NCI-H2196 (cell line): ENCODE data around the gene ELOB.

Experiments used
- DNase-seq: peaks from one replicate; lab custom pipeline; 2025; ENCODE audit not compliant: unreplicated experiment; lab: John Stamatoyannopoulos, UW

Gene ELOB

DNA sequence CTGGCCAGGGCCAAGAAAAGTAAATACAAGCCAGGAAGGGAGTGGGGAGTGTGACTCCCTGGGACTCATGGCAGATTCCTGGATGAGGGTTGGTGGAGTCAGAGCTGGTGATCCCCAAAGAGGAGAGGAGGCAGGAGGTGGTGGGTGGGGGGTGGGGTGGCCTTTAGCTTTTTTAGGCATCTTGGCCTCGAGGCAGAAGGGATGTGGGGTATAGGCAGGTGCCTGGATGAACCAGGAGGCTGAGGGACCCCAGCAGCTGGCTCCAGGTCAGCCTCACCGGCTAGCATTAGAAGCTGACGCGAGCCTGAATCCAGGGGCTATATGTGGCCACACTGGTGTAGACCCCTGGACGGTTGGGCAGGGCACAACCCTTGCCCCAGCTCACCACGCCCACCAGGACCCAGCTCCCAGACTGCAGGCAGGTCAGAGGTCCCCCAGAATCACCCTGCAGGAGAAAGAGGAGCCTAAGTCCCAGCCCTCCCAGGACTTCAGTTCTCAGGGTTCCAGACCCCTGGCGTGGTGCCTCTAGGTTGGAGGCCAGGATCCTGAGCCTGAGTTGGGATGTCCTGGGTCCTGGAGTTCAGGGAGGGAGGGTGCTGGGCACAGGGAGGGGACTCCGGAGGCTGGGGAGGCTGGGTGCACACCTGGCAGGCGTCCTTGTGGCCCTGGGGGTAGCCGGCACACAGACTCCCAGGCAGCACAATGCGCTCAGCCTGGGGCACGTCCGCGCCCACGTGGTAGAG, 7.4 kb upstream of the ELOB start:
- DNase-seq: no peak

DNA sequence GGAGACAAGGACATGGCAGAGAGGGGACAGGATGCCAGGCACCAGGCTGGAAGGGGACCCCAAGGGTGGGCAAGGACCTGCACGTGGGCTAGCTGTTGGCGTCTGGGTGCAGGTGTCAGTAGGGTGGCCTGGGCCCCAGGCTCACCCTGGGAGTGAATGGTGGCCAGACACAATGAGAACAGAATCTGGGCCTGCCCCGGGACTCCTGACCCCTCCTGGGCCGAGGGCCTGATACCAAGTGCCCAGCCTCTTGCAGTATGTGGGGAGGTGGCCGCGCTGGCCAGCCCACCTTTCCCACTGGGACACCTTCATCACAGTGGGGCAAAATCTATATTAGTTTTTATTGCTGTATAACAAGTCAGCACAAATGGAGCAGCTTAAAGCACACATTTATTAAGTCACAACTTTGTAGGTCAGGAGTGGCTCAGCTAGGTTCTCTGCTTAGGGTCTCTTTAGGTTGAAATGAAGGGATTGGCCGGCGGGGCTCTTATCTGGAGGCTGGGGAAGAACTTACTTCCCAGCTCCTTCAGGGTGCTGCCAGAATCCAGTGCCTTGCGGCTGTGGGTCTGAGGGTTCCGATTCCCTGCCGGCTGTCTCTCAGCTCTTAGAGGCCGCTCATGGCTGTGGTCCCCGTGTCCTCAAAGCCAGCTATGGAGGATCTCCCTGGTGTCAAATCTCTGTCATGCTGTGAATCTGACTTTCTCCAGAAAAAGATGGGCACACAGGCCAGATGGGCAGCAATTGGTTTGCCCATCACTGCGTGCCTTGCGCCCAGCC, 6.7 kb upstream of the ELOB start:
- no peak for DNase-seq

DNA sequence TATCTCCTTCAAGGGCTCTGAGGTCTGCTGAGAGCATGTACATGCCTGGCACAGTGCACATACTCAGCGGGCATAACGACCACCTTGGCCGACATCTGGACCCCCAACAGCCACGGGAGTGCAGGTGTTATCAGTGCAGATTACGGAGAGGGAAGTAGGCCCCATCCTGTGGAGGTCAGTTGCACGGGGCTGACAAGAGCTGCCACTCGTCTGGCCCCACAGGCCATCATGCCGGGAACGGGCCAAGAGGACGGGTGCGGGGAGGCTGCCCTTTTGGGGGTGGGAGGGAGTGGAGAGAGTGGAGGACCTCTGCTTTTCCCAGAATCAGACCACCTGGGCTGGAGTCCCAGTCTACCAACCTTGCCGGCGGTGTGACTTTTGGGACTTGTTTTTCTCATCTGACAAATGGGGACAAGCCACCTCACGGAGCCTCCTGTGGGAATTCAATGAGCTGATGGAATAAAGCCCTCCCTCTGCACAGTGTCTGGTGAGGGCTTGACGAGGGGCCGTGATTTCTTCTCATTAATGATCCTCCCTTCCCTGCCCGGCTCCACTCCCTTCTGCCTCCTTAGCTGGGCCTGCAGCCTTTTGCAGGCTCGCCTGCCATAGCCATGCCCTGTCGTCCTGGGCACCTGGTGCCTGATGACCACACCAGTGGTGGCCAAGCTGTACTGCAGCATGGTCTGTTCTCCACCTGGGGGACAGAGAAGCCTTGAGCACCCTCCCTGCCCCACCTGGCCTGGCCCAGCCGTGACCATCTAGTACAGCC, 5.7 kb upstream of the ELOB start:
- no peak for DNase-seq

DNA sequence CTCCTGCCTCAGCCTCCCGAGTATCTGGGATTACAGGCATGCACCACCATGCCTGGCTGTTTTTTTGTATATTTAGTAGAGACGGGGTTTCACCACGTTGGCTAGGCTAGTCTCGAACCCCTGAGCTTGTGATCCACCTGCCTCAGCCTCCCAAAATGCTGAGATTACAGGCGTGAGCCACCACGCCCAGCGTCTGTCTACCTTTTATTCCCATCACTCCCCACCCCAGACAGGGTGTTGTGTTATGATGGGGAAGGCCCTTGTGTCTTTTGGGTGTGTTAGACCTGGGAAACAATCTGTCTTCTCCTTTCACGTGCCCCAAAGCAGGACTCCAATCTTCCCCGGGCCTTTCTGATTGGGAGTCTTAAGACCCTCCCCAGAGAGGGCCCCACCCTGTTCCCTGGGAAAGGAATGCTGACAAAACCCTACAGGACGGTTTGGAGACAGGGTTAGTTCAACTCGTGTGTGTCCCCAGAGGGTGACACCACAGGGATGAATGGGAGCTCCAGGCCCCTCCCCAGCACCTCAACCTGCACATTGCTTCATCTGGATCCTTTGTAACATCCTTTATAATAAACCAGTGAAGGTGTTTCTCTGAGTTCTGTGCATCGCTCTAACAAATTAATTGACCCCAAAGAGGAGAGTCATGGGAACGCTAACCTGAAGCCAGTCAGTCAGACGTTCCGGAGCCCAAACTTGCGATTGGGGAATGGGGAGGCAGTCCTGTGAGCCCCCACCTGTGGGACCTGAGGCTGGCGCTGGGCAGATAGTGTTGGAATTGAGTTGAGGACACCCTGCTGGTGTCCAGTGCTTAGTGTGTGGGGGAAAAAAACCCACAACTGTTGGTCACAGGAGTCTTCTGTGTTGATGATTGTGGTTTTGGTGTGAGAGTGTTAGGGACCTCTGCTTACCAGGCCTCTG, 3.2 kb upstream of the ELOB start:
- no peak for DNase-seq

DNA sequence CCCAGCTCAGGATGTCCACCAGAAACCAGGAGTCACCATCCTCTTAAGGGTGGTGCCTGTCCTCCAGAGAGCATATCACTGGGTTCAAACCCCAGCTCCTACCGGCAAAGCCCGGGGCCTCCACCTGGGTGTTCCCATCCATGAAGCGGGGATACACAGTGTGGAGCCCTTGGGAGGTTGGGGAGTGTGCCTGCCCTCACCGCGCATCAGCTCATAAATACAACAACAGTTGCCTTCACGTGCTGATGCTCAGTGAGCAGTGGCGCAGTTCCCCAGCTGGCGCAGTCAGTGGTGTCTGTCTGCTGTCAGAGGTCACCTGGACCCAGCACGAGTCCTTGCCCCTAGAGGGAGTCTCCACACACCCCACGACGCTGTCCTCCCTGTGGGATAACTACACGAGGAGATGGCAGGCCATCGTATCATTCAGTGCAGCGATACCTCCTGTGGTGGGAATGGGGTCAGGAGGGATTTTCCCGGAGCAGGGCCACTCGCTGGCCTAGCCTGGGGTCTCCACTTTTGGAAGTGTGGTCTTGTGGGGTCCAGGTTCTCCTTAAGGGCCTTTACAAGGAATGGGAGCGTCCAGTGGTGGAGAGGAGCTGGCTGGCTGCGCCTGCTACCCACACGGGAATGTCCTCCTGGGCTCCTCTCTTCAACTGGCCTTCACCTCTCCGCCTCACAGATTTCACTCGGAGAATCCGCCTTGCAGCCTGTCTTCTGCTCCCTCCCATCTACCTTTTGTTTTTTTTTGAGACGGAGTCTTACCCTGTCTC, 2.3 kb upstream of the ELOB start:
- no peak for DNase-seq

DNA sequence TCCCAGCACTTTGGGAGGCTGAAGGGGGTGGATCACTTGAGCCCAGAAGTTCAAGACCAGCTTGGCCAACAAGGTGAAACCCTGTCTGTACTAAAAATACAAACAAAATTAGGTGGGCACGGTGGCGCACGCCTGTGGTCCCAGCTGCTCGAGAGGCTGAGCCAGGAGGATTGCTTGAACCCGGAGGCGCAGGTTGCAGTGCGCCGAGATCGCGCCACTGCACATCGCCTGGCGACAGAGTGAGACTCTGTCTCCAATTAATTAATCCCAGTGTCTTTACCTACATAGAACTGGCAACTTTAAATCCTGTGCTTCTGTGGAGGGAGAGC, 1.5 kb upstream of the ELOB start:
- no peak for DNase-seq

DNA sequence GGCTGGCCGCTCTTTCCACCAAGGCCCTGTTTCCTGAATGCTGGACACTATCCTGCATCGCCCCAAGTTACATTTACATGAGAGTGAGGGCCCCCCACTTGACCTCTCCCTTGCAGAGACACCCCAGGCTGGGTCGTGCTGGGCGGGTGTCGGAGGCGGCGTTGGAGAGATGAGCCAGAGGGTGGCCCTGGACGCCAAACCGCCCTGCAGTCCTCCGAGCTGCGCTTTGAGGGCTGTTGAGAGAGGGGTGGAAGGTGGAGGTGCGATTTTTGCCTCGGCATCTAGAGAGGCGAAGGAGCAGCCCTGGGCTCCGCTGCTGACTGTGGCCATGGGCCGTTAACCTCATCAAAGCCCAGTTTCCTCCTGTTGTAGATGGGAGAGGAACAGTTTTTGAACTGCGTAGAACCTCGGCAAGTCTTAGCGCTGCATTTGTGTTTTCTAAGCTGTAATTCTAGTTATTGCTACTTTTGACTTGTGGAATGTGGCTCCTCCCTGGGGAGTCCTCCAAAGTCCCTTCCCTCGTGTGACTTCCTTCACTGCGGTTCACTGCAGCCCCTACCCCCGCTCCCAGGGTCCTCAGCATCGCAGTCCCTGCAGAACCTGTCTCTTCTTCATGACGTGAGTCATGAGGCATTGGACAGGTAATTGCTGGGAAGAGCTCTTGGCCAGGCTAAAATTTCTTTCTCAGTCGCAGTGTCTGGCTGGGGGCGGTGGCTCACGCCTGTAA, 986 bp upstream of the ELOB start:
- no peak for DNase-seq

DNA sequence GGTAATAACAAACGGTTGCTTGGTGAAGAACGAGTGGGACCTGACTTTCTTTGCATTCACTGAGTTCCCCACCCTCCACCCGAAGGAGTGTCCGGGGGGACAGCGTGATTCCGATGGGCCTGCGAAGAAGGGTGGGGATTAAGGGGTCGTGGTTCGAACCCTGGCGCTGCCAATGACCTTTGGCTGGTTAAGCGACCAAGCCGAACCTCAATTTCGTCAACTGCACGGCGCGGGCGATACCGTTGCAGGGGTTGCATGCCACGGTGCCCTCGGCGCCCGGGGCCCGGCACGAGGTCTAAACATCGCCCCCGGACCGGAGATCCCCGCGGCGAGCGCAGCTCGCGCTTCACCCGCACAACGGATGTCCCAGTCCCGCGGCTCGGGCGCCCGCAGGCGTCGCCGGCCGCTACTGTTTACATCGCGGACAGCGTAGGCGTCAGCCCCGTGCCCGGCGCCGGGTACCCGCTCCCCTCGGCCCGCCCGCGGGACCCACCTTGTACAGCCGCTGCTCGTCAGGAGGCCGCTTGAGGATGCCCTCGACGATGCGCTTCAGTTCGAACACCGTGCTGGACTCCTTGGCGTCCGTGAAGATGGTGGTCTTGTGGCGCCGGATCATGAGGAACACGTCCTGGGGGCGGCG, 460 bp downstream of the ELOB start:
- no peak for DNase-seq

DNA sequence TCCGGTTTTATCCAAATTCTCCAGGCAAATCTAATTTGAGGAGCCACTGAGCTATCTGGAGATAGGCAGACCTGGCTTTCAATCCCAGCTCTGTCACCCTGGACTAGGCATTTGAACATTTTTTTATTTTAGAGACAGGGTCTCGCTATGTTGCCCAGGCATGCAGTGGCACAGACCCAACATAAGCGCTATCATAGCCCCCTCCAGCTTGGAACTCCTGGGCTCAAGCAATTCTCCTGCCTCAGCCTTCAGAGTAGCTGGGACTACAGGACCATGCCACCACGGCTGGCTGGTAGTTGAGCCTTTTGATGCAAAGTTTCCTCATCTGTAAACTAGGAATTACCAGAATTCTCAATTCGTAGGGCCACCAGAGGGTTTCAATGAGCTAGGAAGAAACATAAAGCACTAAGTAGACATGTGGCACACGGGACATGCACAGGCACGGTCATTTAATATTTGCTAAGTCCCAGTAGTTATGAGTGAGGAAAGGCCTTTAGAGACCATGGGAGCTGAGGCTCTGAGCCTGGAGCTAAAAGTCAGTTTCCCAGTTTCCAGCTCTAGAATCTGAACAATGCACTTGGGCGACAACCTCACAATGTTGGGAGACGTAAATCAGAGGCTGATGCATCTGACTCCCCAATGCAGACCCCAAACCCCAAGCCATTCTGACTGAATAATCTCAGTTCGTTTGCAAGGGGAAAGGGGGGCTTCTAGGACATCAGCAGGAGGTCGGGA, 1.1 kb downstream of the ELOB start:
- DNase-seq: no peak

DNA sequence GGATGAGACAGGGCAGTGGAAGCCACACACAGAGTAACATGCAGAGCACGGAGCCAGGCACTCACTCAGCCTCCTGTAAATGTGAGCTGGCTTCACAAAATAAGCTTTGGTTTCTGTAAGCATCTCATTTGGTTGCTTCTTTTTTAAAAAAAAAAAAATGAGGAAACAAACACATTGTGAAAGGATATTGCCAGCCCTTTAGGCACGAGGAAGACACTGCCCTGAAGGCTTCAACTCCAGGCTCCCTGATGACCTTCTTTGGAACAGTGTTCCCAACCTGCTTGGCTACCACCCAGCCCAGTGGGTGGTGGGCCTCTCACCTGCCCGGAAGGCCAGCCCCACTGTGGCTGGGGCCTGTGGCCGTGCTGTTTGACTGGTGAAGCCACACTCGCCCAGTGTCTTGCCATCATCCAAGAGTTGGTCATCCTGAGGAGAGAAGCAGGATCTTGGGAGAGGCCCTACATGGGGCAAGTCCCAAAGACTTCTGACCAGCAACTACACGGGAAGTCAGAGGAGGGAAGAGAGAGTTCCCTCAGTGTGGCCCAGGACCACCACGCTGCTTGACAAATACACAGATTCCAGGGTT, 1.9 kb downstream of the ELOB start:
- no peak for DNase-seq

DNA sequence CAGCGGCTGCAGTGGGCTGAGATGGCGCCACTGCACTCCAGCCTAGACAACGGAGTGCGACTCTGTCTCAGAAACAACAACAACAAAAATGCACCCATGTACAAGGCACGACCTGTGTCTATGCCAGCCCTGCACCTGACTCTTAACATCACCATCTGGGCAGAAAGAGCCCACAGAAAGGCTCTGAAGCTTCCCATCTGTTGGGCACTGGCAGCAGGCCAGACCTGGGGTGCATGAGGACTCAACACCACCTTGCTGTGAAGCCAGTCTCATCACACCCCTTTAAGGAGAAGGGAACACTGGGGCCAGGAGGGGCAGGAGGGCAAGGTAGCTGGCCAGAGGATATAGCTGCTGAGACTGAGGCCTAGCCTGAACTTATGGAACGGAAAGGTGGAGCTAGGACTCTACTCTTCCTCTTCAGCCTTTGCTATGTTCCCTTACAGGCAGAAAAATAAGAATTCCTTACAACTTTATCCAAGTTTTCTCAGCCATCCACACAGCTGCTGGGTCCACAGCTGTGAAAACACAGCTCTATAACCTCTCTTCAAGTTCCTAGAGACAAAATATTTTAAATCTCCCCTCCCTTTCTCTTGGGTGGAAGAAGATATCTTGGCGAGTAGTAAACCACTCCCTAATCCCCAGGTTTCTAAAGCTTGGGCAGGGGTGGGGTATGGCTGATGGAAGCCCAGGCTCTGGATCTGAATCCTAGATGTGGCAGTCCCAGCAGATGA, 2.8 kb downstream of the ELOB start:
- DNase-seq: no peak

DNA sequence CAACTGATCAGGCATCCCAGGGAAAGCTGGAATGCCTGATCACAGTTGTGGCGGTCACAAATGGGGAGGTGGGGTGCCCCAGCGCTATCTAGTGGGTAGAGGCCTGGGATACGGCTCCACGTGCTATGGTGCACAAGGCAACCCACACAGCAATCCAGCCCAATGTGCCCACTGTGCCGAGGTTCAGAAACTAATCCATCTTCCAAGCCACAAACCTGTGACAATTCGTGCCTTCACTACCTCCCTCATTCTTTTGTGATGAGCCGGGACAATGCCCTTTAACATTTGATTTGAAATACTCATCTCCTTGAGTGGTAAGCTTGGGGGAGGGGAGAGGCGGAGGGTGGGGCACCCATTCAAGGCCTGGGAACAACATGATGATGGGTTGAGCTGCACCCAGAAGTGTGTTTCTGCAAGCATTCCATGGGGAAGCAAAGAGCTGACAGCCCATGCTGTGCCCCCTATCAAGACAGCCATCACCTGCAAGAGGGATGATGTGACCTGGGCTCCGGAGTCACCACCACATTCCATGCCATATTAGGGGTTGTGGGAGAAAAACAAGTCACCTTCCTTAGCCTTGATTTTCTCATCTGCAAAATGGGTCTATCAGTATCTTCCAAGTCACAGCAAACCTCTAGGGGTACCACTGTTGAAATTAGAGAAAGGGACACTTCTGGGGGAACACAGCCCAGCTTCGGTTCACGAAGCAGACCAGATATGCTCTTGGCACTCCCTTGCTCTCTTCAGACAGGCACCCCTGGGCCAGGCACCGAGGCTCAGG, 3.7 kb downstream of the ELOB start:
- no peak for DNase-seq

DNA sequence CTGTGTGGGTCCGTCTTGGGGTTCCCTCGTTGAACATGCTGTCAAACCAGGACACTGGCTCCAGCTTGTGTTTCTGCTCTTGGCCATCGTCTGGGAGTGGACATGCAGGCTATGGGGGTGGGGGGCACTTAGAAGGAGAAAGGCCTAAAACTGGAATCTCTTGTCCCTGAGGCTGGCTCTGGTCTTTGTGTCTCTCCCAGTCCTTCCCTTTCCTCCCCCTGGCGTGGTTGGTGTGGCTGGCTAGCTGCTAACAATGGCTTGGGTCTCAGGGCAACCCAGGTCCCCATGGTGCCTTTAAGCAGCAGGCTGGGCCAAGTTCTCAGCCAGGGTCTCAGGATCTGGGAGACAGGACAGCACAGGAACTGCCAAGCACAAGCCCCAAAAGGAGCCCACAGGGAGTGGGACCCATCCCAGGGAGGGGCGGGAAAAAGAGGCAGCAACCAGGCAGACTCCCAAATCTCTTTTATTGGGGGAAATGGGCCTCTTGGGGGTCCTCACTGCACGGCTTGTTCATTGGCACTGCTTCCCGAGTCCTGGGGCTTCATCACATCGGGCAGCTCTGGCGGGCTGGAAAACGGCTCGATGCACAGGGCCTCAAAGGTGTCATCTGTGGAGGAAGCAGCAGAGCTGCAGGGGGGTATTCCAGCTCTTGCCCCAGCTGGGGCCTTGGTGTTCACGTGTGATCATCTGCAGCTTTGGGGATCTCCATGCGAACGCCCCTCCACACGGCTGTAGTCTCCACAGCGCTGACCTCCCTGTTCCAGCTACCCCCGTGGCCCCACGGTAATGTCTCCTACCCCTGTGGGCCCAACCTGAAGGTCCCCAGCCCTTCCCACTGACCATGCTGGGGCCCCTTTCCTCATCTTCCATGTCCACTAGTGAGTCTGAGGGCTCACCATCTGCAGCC, 5.3 kb downstream of the ELOB start:
- DNase-seq: no peak

DNA sequence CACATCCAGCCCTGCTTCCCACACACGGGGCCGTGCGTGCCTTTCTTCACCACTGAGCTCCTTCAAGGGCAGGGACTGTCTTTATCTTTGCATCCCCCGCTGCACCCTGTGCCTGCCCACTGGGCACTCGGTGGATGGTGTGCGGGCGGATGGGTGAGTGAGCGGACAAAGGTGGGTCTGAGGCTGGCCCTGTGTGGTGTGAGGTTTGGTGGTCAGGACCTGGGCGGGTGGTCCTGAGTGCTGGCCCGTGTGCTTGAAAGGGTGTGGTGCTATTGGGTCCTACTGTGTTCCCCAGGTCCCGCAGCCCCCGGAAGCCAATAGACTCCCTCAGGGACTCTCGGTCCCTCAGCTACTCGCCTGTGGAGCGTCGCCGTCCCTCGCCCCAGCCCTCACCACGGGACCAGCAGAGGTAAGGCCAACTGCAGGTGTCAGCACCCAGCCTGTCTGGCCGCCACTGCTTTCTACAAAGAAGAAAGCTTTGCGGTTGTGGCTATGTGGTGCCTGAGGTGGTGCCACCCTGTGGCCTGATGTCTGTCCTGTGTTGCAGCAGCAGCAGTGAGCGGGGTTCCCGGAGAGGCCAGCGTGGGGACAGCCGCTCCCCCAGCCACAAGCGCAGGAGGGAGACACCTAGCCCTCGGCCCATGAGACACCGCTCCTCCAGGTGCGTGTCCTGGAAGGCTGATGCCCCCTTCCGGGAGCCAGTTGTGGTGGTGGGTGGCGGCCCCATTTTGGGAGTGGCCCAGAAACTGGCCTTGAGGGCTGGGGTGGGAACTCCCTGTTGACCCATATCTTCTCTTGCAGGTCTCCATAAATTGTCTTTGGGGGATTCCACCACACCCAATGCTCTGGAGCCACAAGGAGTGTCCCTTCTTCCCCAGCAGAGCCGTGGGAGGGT, 6.8 kb downstream of the ELOB start:
- DNase-seq: no peak

DNA sequence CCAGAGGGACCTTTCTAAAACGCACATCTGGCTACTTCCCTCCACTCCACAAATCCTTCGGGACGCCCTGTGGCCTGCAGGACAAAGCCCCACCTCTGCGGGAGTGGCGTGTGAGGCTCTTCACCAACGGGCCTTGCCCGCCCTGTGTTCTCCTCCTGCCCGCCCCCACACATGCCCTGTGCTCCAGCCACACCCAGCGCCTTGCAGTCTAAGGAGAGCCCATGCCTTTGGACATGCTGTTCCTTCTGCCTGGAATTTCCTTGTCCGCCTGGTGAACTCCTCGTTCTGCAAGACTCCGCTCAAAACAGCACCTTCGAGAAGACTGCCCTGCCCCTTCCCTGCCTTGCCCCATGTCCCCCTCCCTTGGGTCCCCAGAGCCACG, 7.4 kb downstream of the ELOB start:
- DNase-seq: no peak
